ENCODE data around the gene TXNDC2.
A peak's percentile ranks its signal among the peaks of the same experiment; 100 is the strongest.

GRCh38 chr18:9922592-9923311 lies 37.0 kb downstream of the TXNDC2 start:
- TF ChIP-seq, protein P1, sequence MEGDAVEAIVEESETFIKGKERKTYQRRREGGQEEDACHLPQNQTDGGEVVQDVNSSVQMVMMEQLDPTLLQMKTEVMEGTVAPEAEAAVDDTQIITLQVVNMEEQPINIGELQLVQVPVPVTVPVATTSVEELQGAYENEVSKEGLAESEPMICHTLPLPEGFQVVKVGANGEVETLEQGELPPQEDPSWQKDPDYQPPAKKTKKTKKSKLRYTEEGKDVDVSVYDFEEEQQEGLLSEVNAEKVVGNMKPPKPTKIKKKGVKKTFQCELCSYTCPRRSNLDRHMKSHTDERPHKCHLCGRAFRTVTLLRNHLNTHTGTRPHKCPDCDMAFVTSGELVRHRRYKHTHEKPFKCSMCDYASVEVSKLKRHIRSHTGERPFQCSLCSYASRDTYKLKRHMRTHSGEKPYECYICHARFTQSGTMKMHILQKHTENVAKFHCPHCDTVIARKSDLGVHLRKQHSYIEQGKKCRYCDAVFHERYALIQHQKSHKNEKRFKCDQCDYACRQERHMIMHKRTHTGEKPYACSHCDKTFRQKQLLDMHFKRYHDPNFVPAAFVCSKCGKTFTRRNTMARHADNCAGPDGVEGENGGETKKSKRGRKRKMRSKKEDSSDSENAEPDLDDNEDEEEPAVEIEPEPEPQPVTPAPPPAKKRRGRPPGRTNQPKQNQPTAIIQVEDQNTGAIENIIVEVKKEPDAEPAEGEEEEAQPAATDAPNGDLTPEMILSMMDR (conservative IDR thresholded peaks at IDR 0.05; ENCODE audit: low read depth, low read length), result no peak
- no peak for TF ChIP-seq POLR2A (IDR thresholded peaks at IDR 0.05; ENCODE audit: low read depth, low read length)
- TF ChIP-seq MAFK (IDR thresholded peaks at IDR 0.05; ENCODE audit: low read depth, low read length), result peak; percentile 69
- no peak for TF ChIP-seq CEBPB (IDR thresholded peaks at IDR 0.05; ENCODE audit: low read depth, low read length)
- TF ChIP-seq MAZ (IDR thresholded peaks at IDR 0.05; ENCODE audit: borderline replicate concordance, low read depth, low read length), result no peak
- TF ChIP-seq NFE2L2 (IDR thresholded peaks at IDR 0.05; ENCODE audit: low read depth, low read length), result no peak
- TF ChIP-seq CHD1 (IDR thresholded peaks at IDR 0.05; ENCODE audit: low read depth, low read length), result no peak
- no peak for TF ChIP-seq RCOR1 (IDR thresholded peaks at IDR 0.05; ENCODE audit: insufficient replicate concordance, low read length)
- TF ChIP-seq RFX5 (IDR thresholded peaks at IDR 0.05; ENCODE audit: low read depth, low read length), result no peak
- no peak for TF ChIP-seq RAD21 (IDR thresholded peaks at IDR 0.05; ENCODE audit: low read length)
